ENCODE results near the gene MIEF1. TPM values are rescaled to one million over a fixed set of nuclear protein-coding genes. Genes with fewer than 3 reads are reported as not detected.
A peak's percentile ranks its signal among the peaks of the same experiment; 100 is the strongest.

The MIEF1 gene
- total and polyA plus RNA-seq, 2 experiments from 2014 or later: 13.2 to 40.1 TPM

DNA sequence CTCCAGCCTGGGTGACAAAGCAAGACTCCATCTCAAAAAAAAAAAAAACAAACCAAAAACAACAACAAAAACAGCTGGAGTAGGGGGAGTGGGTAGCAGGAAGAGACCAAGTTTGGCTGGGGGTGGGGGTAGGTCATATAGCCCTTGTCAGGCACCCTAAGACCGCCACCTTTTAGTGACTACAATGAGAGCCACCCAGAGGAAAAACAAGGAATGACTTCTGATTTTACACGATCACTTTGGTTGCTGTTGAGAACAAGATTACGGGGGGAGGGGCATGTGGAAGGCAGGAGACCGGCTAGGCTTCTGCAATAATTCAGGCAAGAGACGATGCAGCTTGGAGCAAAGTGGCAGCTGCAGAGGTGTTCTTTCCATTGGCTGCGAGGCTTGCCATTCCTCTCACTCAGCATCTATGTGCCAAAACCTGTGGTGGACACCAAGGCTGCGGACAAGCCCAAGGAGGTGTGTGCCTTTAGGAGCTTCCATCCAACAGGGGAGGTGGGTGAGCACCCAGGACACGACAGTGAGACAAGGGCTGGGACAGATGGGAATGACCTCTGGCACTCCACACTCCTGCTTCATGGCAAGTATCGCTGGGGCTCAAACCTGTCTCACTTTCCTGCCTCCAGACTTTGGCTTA is 28.7 kb downstream of the MIEF1 start:
- ATAC-seq (no peak), DNase-seq (ENCODE audit: low spot score) (peak; percentile 89)
- H3K4me2 ChIP-seq: peak overlapping the region; percentile 96
- H4K20me1 ChIP-seq (replicated peaks; ENCODE audit: insufficient read depth): peaks cover 32% of the 10 kb centered on the region
- peaks cover 21% of the 10 kb centered on the region for H3K79me2 ChIP-seq (replicated peaks; ENCODE audit: insufficient read depth)
- no peaks in the 10 kb centered on the region for H3K27me3 ChIP-seq (ENCODE audit: insufficient read depth)
- H3K27ac ChIP-seq (ENCODE audit: low read depth): 0 out of 2 replicates have a peak overlapping the region, but pooled peaks have one; percentile 50
- peaks cover 39% of the 10 kb centered on the region for H3F3A ChIP-seq (replicated peaks; ENCODE audit: low read depth)
- H3K27ac Mint-ChIP-seq: no peak overlapping the region
- H3K4me1 ChIP-seq (ENCODE audit: insufficient read depth): peaks cover 47% of the 10 kb centered on the region
- H3K9me2 ChIP-seq (ENCODE audit: insufficient read depth): no peaks in the 10 kb centered on the region
- H3K4me3 Mint-ChIP-seq: peak overlapping the region; percentile 89
- no peaks in the 10 kb centered on the region for H3K9me3 Mint-ChIP-seq
- peak overlapping the region; percentile 77; the same call in 1 of the 2 replicates for H3K4me3 ChIP-seq
- H3K36me3 ChIP-seq (ENCODE audit: insufficient read depth): peaks cover 10% of the 10 kb centered on the region
- peaks cover 61% of the 10 kb centered on the region for H3K4me1 Mint-ChIP-seq
- no peak overlapping the region for H2AFZ ChIP-seq
- H3K36me3 Mint-ChIP-seq (ENCODE audit: low read depth): peaks cover 35% of the 10 kb centered on the region
- H3K27me3 Mint-ChIP-seq (ENCODE audit: insufficient read depth, low read depth, poor library complexity): peaks cover 34% of the 10 kb centered on the region
- TF ChIP-seq REST (IDR thresholded peaks at IDR 0.05; ENCODE audit: unreplicated experiment): no peak
- TF ChIP-seq EZH2phosphoT487 (IDR thresholded peaks at IDR 0.05; ENCODE audit: unreplicated experiment): no peak
- no peak for TF ChIP-seq ZNF331 (CRISPR knock-in tag; IDR thresholded peaks at IDR 0.05; ENCODE audit: low read depth)
- TF ChIP-seq, protein P1, sequence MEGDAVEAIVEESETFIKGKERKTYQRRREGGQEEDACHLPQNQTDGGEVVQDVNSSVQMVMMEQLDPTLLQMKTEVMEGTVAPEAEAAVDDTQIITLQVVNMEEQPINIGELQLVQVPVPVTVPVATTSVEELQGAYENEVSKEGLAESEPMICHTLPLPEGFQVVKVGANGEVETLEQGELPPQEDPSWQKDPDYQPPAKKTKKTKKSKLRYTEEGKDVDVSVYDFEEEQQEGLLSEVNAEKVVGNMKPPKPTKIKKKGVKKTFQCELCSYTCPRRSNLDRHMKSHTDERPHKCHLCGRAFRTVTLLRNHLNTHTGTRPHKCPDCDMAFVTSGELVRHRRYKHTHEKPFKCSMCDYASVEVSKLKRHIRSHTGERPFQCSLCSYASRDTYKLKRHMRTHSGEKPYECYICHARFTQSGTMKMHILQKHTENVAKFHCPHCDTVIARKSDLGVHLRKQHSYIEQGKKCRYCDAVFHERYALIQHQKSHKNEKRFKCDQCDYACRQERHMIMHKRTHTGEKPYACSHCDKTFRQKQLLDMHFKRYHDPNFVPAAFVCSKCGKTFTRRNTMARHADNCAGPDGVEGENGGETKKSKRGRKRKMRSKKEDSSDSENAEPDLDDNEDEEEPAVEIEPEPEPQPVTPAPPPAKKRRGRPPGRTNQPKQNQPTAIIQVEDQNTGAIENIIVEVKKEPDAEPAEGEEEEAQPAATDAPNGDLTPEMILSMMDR (conservative IDR thresholded peaks at IDR 0.05; ENCODE audit: low read depth in 2 of 2): peak; percentile 26 to 31; a peak in 2 of 4 replicates
- TF ChIP-seq JUNB (IDR thresholded peaks at IDR 0.05; ENCODE audit: unreplicated experiment): no peak

DNA sequence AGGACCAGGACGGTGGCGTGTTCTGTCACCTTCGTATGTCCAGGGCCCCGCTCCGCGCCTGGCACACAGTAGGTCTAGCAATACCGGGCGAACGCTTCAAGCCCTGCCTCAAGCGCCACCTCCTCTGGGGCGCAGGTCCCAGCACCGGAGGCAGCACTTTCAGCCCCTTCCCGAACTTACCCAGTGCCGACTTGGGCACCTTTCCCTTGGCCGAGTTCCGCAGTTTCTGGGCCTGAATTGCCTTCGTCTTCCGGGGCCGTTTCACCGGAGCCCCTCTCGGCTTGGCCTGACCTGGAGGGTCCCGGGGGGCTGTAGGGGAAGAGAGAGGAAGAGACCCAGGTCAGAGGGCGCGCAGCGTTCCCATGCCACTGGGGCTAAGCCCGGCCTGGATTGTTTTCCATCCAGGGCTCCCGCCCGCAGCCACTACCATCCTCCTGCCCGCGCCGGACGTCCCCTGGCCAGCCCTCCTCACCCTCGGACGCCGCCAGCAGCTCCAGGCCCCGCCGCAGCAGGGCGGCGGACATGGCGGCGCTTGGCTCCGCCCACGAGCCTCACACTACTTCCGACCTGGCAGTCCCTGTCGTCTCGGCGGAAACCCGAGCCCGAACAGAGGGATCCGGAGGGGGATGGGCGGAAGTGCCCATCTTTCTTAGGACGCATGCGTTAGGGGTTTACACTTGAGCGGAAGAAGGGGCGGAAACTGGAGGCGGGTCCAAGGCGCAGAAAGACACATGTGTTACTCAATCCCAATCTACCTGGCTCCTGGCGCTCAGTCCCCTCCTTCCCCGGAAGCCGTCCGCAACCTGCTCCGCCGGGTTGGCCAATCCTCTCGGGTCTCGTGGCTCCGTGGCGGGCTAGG is 30.4 kb downstream of the MIEF1 start, which contains the start of gene RPS19BP1:
RPS19BP1 (minus strand) TSS at position 534 of the 859 bp plus-strand sequence; CDS start at position 524, 10 bp downstream.
- H4K20me1 ChIP-seq (replicated peaks; ENCODE audit: insufficient read depth): peaks cover 32% of the 10 kb centered on the region
- peaks cover 33% of the 10 kb centered on the region for H3K36me3 Mint-ChIP-seq (ENCODE audit: low read depth)
- peak within 1 kb of the TSS; percentile 96 for H3K4me2 ChIP-seq
- H3K4me3 ChIP-seq: peak within 1 kb of the TSS; percentile 77
- DNase-seq (ENCODE audit: low spot score) (peak; percentile 100), ATAC-seq (peak; percentile 67)
- peak within 1 kb of the TSS; percentile 86 for H3K27ac Mint-ChIP-seq
- peak within 1 kb of the TSS; percentile 74 for H3K27ac ChIP-seq (ENCODE audit: low read depth)
- H3K4me1 Mint-ChIP-seq: peaks cover 63% of the 10 kb centered on the region
- no peaks in the 10 kb centered on the region for H3K9me3 Mint-ChIP-seq
- peaks cover 10% of the 10 kb centered on the region for H3K36me3 ChIP-seq (ENCODE audit: insufficient read depth)
- H3K27me3 ChIP-seq (ENCODE audit: insufficient read depth): no peaks in the 10 kb centered on the region
- H3F3A ChIP-seq (replicated peaks; ENCODE audit: low read depth): peaks cover 32% of the 10 kb centered on the region
- H3K4me1 ChIP-seq (ENCODE audit: insufficient read depth): peaks cover 52% of the 10 kb centered on the region
- H3K4me3 Mint-ChIP-seq: peak within 1 kb of the TSS; percentile 89
- 0 out of 2 replicates have a peak within 1 kb of the TSS, but pooled peaks have one; percentile 19 for H2AFZ ChIP-seq
- H3K9me2 ChIP-seq (ENCODE audit: insufficient read depth): no peaks in the 10 kb centered on the region
- peaks cover 21% of the 10 kb centered on the region for H3K79me2 ChIP-seq (replicated peaks; ENCODE audit: insufficient read depth)
- TF ChIP-seq POLR2AphosphoS5 (IDR thresholded peaks at IDR 0.05; ENCODE audit: low read depth) (peak; percentile 92), CREB1 (CRISPR knock-in tag; IDR thresholded peaks at IDR 0.05; ENCODE audit: low read depth) (peak; percentile 57), JUNB (IDR thresholded peaks at IDR 0.05; ENCODE audit: unreplicated experiment) (peak; percentile 7), ZNF114 (CRISPR knock-in tag; IDR thresholded peaks at IDR 0.05) (no peak)
- TF ChIP-seq, protein P2, sequence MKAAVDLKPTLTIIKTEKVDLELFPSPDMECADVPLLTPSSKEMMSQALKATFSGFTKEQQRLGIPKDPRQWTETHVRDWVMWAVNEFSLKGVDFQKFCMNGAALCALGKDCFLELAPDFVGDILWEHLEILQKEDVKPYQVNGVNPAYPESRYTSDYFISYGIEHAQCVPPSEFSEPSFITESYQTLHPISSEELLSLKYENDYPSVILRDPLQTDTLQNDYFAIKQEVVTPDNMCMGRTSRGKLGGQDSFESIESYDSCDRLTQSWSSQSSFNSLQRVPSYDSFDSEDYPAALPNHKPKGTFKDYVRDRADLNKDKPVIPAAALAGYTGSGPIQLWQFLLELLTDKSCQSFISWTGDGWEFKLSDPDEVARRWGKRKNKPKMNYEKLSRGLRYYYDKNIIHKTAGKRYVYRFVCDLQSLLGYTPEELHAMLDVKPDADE (IDR thresholded peaks at IDR 0.05): peak; percentile 80
- peaks cover 35% of the 10 kb centered on the region for H3K27me3 Mint-ChIP-seq (ENCODE audit: insufficient read depth, low read depth, poor library complexity)

All from GM23338 (cell line).